Measurements from ENCODE around the gene RPSA.

Gene RPSA

DNA sequence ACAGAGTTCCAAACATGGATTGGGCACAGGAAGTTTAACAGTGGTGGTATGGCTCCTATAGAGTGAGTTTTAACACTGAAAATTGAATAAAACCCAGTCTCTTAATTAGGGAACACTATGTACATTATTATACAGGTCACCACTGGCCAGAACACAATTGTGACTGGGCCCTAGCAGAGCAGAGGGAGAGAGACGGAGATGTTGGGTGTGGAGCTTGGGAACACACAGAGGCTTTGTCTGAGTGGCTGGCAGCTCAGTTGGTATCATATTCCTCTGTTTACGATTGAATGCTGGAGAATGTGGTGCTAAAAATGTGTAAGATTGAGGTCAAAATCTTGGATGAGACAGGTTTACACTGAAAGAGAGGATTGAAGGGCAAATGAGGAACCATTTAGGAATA is 54.2 kb downstream of the RPSA start:
- DNase-seq: no peak

Measured in NCI-H1436 (cell line).